K562 (cell line): Measurements from ENCODE around the gene PLCE1.

Experiments
- ATF3 ChIP-seq, 2 experiments: fragments of 450-650 bp in 1 of 2; sonication (generic) in 1 of 2; formaldehyde crosslinking in 1 of 2; IDR thresholded peaks in 1 of 2; conservative IDR thresholded peaks in 1 of 2; 2 replicates each; pipeline versions ENCODE4 v1.6.1 to v1.8.1; 2016 to 2023; ENCODE audit warnings: mild to moderate bottlenecking in 2 of 2, moderate library complexity in 2 of 2, inconsistent platforms in 1 of 2, missing genetic modification reagents in 1 of 2
- CBX5 ChIP-seq: IDR thresholded peaks from 2 replicates; pipeline ENCODE4 v1.6.1; 2014; ENCODE audit warnings: low read depth, borderline replicate concordance
- DIDO1 ChIP-seq: fragments of 450-650 bp; IDR thresholded peaks from 2 replicates; pipeline ENCODE4 v1.6.1; 2016; ENCODE audit warnings: low read depth, missing biosample characterization, missing genetic modification characterization
- FOSL1 ChIP-seq: fragments of 200-800 bp; sonication (Bioruptor generic); conservative IDR thresholded peaks from 2 replicates; pipeline ENCODE4 v1.6.1; 2016; ENCODE audit warnings: missing genetic modification characterization, missing compliant biosample characterization
- POLR2A ChIP-seq: fragments of 450-650 bp; conservative IDR thresholded peaks from 2 replicates; pipeline ENCODE4 v1.6.1; 2016
- POLR2AphosphoS5 ChIP-seq: IDR thresholded peaks from 2 replicates; pipeline ENCODE4 v1.6.1; 2011; ENCODE audit warnings: mild to moderate bottlenecking, low read depth, low read length, moderate library complexity; ENCODE audit not compliant: control insufficient read depth, insufficient read depth
- U2AF1 ChIP-seq: fragments of 200-400 bp; formaldehyde crosslinking; optimal IDR thresholded peaks from 2 replicates; pipeline ENCODE3; 2017; ENCODE audit warnings: mild to moderate bottlenecking, low read depth, low read length, moderate library complexity
- ZNF740 ChIP-seq, 3 experiments: fragments of 200-800 bp in 1 of 3; sonication (Bioruptor generic) in 1 of 3; sonication (generic) in 1 of 3; formaldehyde crosslinking in 1 of 3; IDR thresholded peaks; 2 replicates each; pipeline versions ENCODE4 v1.6.1 to v1.8.0; 2016 to 2022; ENCODE audit warnings: mild to moderate bottlenecking in 2 of 3, missing compliant biosample characterization in 2 of 3, missing genetic modification characterization in 2 of 3, missing genetic modification reagents in 1 of 3
- TF ChIP-seq, protein P1 (sequence below): fragments of 450-650 bp; IDR thresholded peaks from 2 replicates; pipeline ENCODE4 v1.6.1; 2016; ENCODE audit warnings: low read depth, mild to moderate bottlenecking, moderate library complexity
- TF ChIP-seq, protein P2 (sequence below): sonication (generic); formaldehyde crosslinking; IDR thresholded peaks from 2 replicates; pipeline ENCODE4 v1.5.0; 2020; ENCODE audit warnings: missing genetic modification reagents
- TF ChIP-seq, protein P3 (sequence below): fragments of 250-450 bp; sonication (Bioruptor Pico); IDR thresholded peaks from 2 replicates; pipeline ENCODE4 v1.4.0; 2020; ENCODE audit warnings: mild to moderate bottlenecking
- TF ChIP-seq, protein P4 (sequence below), 2 experiments: fragments of 200-800 bp in 1 of 2; sonication (Bioruptor generic) in 1 of 2; sonication (generic) in 1 of 2; formaldehyde crosslinking in 1 of 2; IDR thresholded peaks in 1 of 2; conservative IDR thresholded peaks in 1 of 2; 2 replicates each; pipeline versions ENCODE4 v1.5.0 to v1.6.1; 2016 to 2020; ENCODE audit warnings: missing compliant biosample characterization in 1 of 2, missing genetic modification characterization in 1 of 2, missing genetic modification reagents in 1 of 2
- TF ChIP-seq, protein P5 (sequence below), 3 experiments: IDR thresholded peaks in 2 of 3; conservative IDR thresholded peaks in 1 of 3; 2 replicates each; pipeline ENCODE4 v1.5.1; 2011 to 2012; ENCODE audit warnings: low read length in 3 of 3, mild to moderate bottlenecking in 3 of 3, control low read depth in 2 of 3, improper control_type of control experiment in 1 of 3, inconsistent platforms in 1 of 3, low read depth in 1 of 3, mixed read lengths in 1 of 3, moderate library complexity in 1 of 3; ENCODE audit not compliant: insufficient read depth in 2 of 3

GRCh38 chr10:94025806-94026205, 32.1 kb downstream of the PLCE1 start:
- no peak for TF ChIP-seq POLR2A
- TF ChIP-seq ATF3 (IDR thresholded peaks at IDR 0.05): no peak
- no peak for TF ChIP-seq ATF3 (CRISPR knock-in tag; conservative IDR thresholded peaks at IDR 0.05)
- TF ChIP-seq CBX5: no peak
- TF ChIP-seq, protein P1, sequence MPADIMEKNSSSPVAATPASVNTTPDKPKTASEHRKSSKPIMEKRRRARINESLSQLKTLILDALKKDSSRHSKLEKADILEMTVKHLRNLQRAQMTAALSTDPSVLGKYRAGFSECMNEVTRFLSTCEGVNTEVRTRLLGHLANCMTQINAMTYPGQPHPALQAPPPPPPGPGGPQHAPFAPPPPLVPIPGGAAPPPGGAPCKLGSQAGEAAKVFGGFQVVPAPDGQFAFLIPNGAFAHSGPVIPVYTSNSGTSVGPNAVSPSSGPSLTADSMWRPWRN: no peak
- TF ChIP-seq, protein P2, sequence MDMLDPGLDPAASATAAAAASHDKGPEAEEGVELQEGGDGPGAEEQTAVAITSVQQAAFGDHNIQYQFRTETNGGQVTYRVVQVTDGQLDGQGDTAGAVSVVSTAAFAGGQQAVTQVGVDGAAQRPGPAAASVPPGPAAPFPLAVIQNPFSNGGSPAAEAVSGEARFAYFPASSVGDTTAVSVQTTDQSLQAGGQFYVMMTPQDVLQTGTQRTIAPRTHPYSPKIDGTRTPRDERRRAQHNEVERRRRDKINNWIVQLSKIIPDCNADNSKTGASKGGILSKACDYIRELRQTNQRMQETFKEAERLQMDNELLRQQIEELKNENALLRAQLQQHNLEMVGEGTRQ (CRISPR knock-in tag): no peak
- no peak for TF ChIP-seq FOSL1 (tag)
- TF ChIP-seq POLR2AphosphoS5: no peak
- TF ChIP-seq, protein P3, sequence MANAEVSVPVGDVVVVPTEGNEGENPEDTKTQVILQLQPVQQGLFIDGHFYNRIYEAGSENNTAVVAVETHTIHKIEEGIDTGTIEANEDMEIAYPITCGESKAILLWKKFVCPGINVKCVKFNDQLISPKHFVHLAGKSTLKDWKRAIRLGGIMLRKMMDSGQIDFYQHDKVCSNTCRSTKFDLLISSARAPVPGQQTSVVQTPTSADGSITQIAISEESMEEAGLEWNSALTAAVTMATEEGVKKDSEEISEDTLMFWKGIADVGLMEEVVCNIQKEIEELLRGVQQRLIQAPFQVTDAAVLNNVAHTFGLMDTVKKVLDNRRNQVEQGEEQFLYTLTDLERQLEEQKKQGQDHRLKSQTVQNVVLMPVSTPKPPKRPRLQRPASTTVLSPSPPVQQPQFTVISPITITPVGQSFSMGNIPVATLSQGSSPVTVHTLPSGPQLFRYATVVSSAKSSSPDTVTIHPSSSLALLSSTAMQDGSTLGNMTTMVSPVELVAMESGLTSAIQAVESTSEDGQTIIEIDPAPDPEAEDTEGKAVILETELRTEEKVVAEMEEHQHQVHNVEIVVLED (CRISPR knock-in tag): no peak
- TF ChIP-seq ZNF740 (CRISPR knock-in tag; IDR thresholded peaks at IDR 0.05): no peak
- TF ChIP-seq ZNF740 (tag; IDR thresholded peaks at IDR 0.05): no peak
- TF ChIP-seq, protein P4, sequence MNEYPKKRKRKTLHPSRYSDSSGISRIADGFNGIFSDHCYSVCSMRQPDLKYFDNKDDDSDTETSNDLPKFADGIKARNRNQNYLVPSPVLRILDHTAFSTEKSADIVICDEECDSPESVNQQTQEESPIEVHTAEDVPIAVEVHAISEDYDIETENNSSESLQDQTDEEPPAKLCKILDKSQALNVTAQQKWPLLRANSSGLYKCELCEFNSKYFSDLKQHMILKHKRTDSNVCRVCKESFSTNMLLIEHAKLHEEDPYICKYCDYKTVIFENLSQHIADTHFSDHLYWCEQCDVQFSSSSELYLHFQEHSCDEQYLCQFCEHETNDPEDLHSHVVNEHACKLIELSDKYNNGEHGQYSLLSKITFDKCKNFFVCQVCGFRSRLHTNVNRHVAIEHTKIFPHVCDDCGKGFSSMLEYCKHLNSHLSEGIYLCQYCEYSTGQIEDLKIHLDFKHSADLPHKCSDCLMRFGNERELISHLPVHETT (CRISPR knock-in tag; conservative IDR thresholded peaks at IDR 0.05 in 1 of 2, IDR thresholded peaks at IDR 0.05 in 1 of 2): no peak
- no peak for TF ChIP-seq U2AF1
- no peak for TF ChIP-seq DIDO1
- TF ChIP-seq, protein P5, sequence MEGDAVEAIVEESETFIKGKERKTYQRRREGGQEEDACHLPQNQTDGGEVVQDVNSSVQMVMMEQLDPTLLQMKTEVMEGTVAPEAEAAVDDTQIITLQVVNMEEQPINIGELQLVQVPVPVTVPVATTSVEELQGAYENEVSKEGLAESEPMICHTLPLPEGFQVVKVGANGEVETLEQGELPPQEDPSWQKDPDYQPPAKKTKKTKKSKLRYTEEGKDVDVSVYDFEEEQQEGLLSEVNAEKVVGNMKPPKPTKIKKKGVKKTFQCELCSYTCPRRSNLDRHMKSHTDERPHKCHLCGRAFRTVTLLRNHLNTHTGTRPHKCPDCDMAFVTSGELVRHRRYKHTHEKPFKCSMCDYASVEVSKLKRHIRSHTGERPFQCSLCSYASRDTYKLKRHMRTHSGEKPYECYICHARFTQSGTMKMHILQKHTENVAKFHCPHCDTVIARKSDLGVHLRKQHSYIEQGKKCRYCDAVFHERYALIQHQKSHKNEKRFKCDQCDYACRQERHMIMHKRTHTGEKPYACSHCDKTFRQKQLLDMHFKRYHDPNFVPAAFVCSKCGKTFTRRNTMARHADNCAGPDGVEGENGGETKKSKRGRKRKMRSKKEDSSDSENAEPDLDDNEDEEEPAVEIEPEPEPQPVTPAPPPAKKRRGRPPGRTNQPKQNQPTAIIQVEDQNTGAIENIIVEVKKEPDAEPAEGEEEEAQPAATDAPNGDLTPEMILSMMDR (IDR thresholded peaks at IDR 0.05 in 2 of 3, conservative IDR thresholded peaks at IDR 0.05 in 1 of 3; ENCODE audit: insufficient read depth in 2 of 3, low read depth in 1 of 3, low read length in 3 of 3): no peak
